Fibroblast of lung (primary cell): ENCODE measurements around the gene THAP11. TPM values are rescaled to one million over a fixed set of nuclear protein-coding genes. Genes with fewer than 3 reads are reported as not detected.
A peak's percentile ranks its signal among the peaks of the same experiment; 100 is the strongest.

Experiments used
- DNase-seq, 2 donors: peaks; one replicate each; pipeline versions ENCODE4 v3.0.0 to v3.0.0-alpha.2; 2010; ENCODE audit warnings: low read depth in 2 of 2
- H2AFZ ChIP-seq: 2 replicates; pipeline ENCODE4 v1.5.1; 2012; ENCODE audit warnings: low read length, control low read depth, inconsistent platforms
- H3K27ac ChIP-seq: 2 replicates; pipeline ENCODE4 v1.5.1; 2011; ENCODE audit warnings: low read length, control low read depth; ENCODE audit not compliant: insufficient read depth
- H3K27me3 ChIP-seq: 2 replicates; pipeline ENCODE4 v1.5.1; 2011; ENCODE audit warnings: mild to moderate bottlenecking, low read length; ENCODE audit not compliant: control insufficient read depth, insufficient read depth
- H3K36me3 ChIP-seq: 2 replicates; pipeline ENCODE4 v1.5.1; 2011; ENCODE audit warnings: low read length; ENCODE audit not compliant: control insufficient read depth, insufficient read depth
- H3K4me1 ChIP-seq: 2 replicates; pipeline ENCODE4 v1.5.1; 2011; ENCODE audit warnings: low read length; ENCODE audit not compliant: control insufficient read depth, insufficient read depth; ENCODE audit errors: extremely low read depth
- H3K4me2 ChIP-seq: 2 replicates; pipeline ENCODE4 v1.5.1; 2011; ENCODE audit warnings: low read length, control low read depth; ENCODE audit not compliant: insufficient read depth; ENCODE audit errors: extremely low read depth
- H3K4me3 ChIP-seq, 4 experiments: fragments of 200-600 bp in 1 of 4; sonication (generic) in 1 of 4; replicated peaks in 1 of 4; 2 replicates each; pipeline ENCODE4 v1.5.1; 2011 to 2016; ENCODE audit warnings: low read length in 4 of 4, low read depth in 3 of 4, mild to moderate bottlenecking in 3 of 4, control low read depth in 2 of 4, inconsistent platforms in 1 of 4, mixed read lengths in 1 of 4; ENCODE audit not compliant: insufficient read depth in 1 of 4; ENCODE audit errors: control extremely low read depth in 1 of 4
- H3K79me2 ChIP-seq: 2 replicates; pipeline ENCODE4 v1.5.1; 2012; ENCODE audit warnings: mild to moderate bottlenecking, low read length, inconsistent platforms; ENCODE audit not compliant: control insufficient read depth, insufficient read depth
- H3K9ac ChIP-seq: 2 replicates; pipeline ENCODE4 v1.5.1; 2011; ENCODE audit warnings: mild to moderate bottlenecking, low read length, control low read depth; ENCODE audit not compliant: insufficient read depth
- H3K9me3 ChIP-seq: 2 replicates; pipeline ENCODE4 v1.5.1; 2012; ENCODE audit warnings: low read depth, low read length; ENCODE audit not compliant: control insufficient read depth, insufficient read depth
- H4K20me1 ChIP-seq: 2 replicates; pipeline ENCODE4 v1.5.1; 2011; ENCODE audit warnings: low read length; ENCODE audit not compliant: control insufficient read depth, insufficient read depth; ENCODE audit errors: extremely low read depth
- CTCF ChIP-seq, 2 donors: IDR thresholded peaks in 1 of 2; conservative IDR thresholded peaks in 1 of 2; 1 replicate in 1 of 2; 2 replicates in 1 of 2; pipeline ENCODE4 v1.5.1; 2011 to 2012; ENCODE audit warnings: low read length in 2 of 2, control low read depth in 1 of 2, inconsistent platforms in 1 of 2, low read depth in 1 of 2, mild to moderate bottlenecking in 1 of 2
- EZH2 ChIP-seq: IDR thresholded peaks from 2 replicates; pipeline ENCODE4 v1.5.1; 2012; ENCODE audit warnings: low read length, control low read depth, mild to moderate bottlenecking; ENCODE audit errors: missing control alignments
- polyA plus RNA-seq, 2 donors: library from polyadenylated mRNA; depleted of rRNA in 1 of 2; stranded (reverse) in 1 of 2; unstranded in 1 of 2; fragments of >200 nt; gene quantifications; 2 replicates each; pipeline ENCODE4 v1.2.1, GENCODE V29; 2011 to 2012; ENCODE audit warnings: missing spikeins in 1 of 2
- total RNA-seq: library from RNA; depleted of rRNA; stranded (reverse); fragments of >200 nt; gene quantifications from 2 replicates; pipeline ENCODE4 v1.2.1, GENCODE V29; 2014

The THAP11 gene
- total and polyA plus RNA-seq, 2 donors (not counting 1 experiment from before 2014, with no cell fraction given) = 16.0 to 37.7 TPM

- Histone ChIP-seq H3K27ac (peak within 1 kb of the TSS; percentile 86), H3K4me2 (peak within 1 kb of the TSS; percentile 92), H3K27me3 (no peaks in the 10 kb centered on the region), H4K20me1 (no peaks in the 10 kb centered on the region), H3K36me3 (no peaks in the 10 kb centered on the region), H3K79me2 (peaks cover 68% of the 10 kb centered on the region), H2AFZ (peak within 1 kb of the TSS; percentile 37), H3K4me1 (peaks cover 19% of the 10 kb centered on the region), H3K9me3 (no peaks in the 10 kb centered on the region), H3K9ac (peak within 1 kb of the TSS; percentile 82), H3K4me3 (peak within 1 kb of the TSS; percentile 76 to 91 (median 77))
- TF ChIP-seq CTCF (conservative IDR thresholded peaks at IDR 0.05 in 1 of 2, IDR thresholded peaks at IDR 0.05 in 1 of 2; ENCODE audit: low read depth in 1 of 2, low read length in 2 of 2) (no peak), EZH2 (no peak)
- DNase-seq = peak in 1 of 2 donors; percentile 87
Observed at GRCh38 chr16:67847064-67847861, 5.1 kb downstream of the THAP11 start, which contains the start of gene CENPT. Gene CENPT, minus strand, starts transcription at chr16:67847693. Its CDS starts 13,834 bp downstream, at chr16:67833859.

GRCh38 chr16:67848118-67848517 is 6.0 kb downstream of the THAP11 start:
- DNase-seq = no peak
- H3K27me3 ChIP-seq = no peaks in the 10 kb centered on the region
- H3K36me3 ChIP-seq = no peaks in the 10 kb centered on the region
- H3K9ac ChIP-seq = peak overlapping the region; percentile 82
- H3K79me2 ChIP-seq = peaks cover 69% of the 10 kb centered on the region
- peak overlapping the region; percentile 92 for H3K4me2 ChIP-seq
- H3K9me3 ChIP-seq = no peaks in the 10 kb centered on the region
- TF ChIP-seq CTCF (conservative IDR thresholded peaks at IDR 0.05 in 1 of 2, IDR thresholded peaks at IDR 0.05 in 1 of 2; ENCODE audit: low read depth in 1 of 2, low read length in 2 of 2) = no peak
- no peak for TF ChIP-seq EZH2
- peaks cover 19% of the 10 kb centered on the region for H3K4me1 ChIP-seq
- H3K4me3 ChIP-seq = peak overlapping the region; percentile 76 to 91 (median 77)
- no peaks in the 10 kb centered on the region for H4K20me1 ChIP-seq
- peak overlapping the region; percentile 86 for H3K27ac ChIP-seq
- H2AFZ ChIP-seq = no peak overlapping the region

- no peak for TF ChIP-seq EZH2
- no peak for TF ChIP-seq CTCF (conservative IDR thresholded peaks at IDR 0.05 in 1 of 2, IDR thresholded peaks at IDR 0.05 in 1 of 2; ENCODE audit: low read depth in 1 of 2, low read length in 2 of 2)
- Histone ChIP-seq H3K4me3 (no peak overlapping the region), H4K20me1 (no peaks in the 10 kb centered on the region), H3K4me1 (peaks cover 15% of the 10 kb centered on the region), H2AFZ (no peak overlapping the region), H3K27me3 (no peaks in the 10 kb centered on the region), H3K27ac (no peak overlapping the region), H3K9ac (no peak overlapping the region), H3K4me2 (no peak overlapping the region), H3K79me2 (peaks cover 82% of the 10 kb centered on the region), H3K9me3 (no peaks in the 10 kb centered on the region), H3K36me3 (peaks cover 1% of the 10 kb centered on the region)
- DNase-seq = no peak
Observed at GRCh38 chr16:67853670-67854069, 11.6 kb downstream of the THAP11 start.
